Sigmoid colon (tissue), 7 donors: ENCODE data around the gene RAPGEF2. TPM values are rescaled to one million over a fixed set of nuclear protein-coding genes. Genes with fewer than 3 reads are reported as not detected.

ENCODE experiments used
- DNase-seq: peaks from one replicate; pipeline ENCODE4 v3.0.0-alpha.2; 2019
- H3K27ac ChIP-seq, 4 donors: fragments of 200-600 bp; sonication (generic); one replicate each; pipeline ENCODE4 v1.5.1; 2016 to 2019; ENCODE audit warnings: mild to moderate bottlenecking in 1 of 4
- H3K27me3 ChIP-seq, 3 donors: fragments of 200-600 bp; sonication (generic); one replicate each; pipeline ENCODE4 v1.5.1; 2019; ENCODE audit warnings: mild to moderate bottlenecking in 1 of 3
- H3K36me3 ChIP-seq, 4 donors: fragments of 200-600 bp; sonication (generic); one replicate each; pipeline ENCODE4 v1.5.1; 2016 to 2019
- H3K4me1 ChIP-seq, 4 donors: fragments of 200-600 bp; sonication (generic); one replicate each; pipeline ENCODE4 v1.5.1; 2017 to 2019
- H3K4me3 ChIP-seq, 4 donors: fragments of 200-600 bp; sonication (generic); one replicate each; pipeline ENCODE4 v1.5.1; 2017 to 2019; ENCODE audit warnings: mild to moderate bottlenecking in 2 of 4, moderate library complexity in 1 of 4
- H3K9me3 ChIP-seq, 4 donors: fragments of 200-600 bp in 3 of 4; sonication (generic) in 3 of 4; one replicate each; pipeline versions ENCODE4 v1.5.1 to v1.6.1; 2013 to 2019
- CTCF ChIP-seq, 4 experiments: fragments of 450-650 bp in 3 of 4; fragments of 200-600 bp in 1 of 4; IDR thresholded peaks; one replicate each; pipeline ENCODE4 v1.5.1; 2016 to 2019; ENCODE audit warnings: antibody characterized with exemption in 4 of 4, mild to moderate bottlenecking in 3 of 4, moderate library complexity in 2 of 4
- EP300 ChIP-seq, 4 donors: sonication (generic); formaldehyde crosslinking; IDR thresholded peaks; one replicate each; pipeline ENCODE4 v1.6.1; 2017; ENCODE audit warnings: antibody characterized with exemption in 4 of 4
- POLR2A ChIP-seq, 2 donors: fragments of 450-650 bp; IDR thresholded peaks; one replicate each; pipeline ENCODE4 v1.6.1; 2016; ENCODE audit warnings: antibody characterized with exemption in 2 of 2, mild to moderate bottlenecking in 2 of 2, moderate library complexity in 2 of 2
- POLR2AphosphoS5 ChIP-seq, 4 donors: sonication (generic); formaldehyde crosslinking; IDR thresholded peaks; one replicate each; pipeline ENCODE4 v1.6.1; 2017; ENCODE audit warnings: antibody characterized with exemption in 4 of 4
- WGBS, 2 donors: extraction: QIAGEN DNeasy Blood & Tissue Kit; methylation state at CpG; one replicate each; pipeline ENCODE4 v1.1.7; 2013; 5-methylcytosine and 5-hydroxymethylcytosine counted together
- intact Hi-C: fragments of 100-400 bp; cut with DNase I; formaldehyde crosslinking; loops from one replicate; pipeline ENCODE4 v1.15.1; 2023
- polyA plus RNA-seq, 3 donors: library from polyadenylated mRNA; stranded (reverse); fragments of 200-250 nt; gene quantifications; one replicate each; pipeline ENCODE4 v1.2.3, GENCODE V29; 2013
- total RNA-seq, 4 donors: library from RNA; depleted of rRNA; stranded (reverse); fragments of >200 nt; gene quantifications; one replicate each; pipeline ENCODE4 v1.1.0, GENCODE V29; 2016
- donor health status: healthy with polysubstance abuse.
- donor health status: Bipolar disorder and iron deficiency.
- donor health status: healthy.

Gene RAPGEF2
- total and polyA plus RNA-seq, 7 donors, result 7.8 to 63.1 (median 34.2) TPM

- peak overlapping the region in 1 of 4 donors; percentile 41 for H3K27ac ChIP-seq
- no peaks in the 10 kb centered on the region for H3K36me3 ChIP-seq
- H3K4me1 ChIP-seq, result peaks cover 0 to 23% (median 8%) of the 10 kb centered on the region in 4 donors
- no peaks in the 10 kb centered on the region for H3K9me3 ChIP-seq
- intact Hi-C loops, result no loop called here
- WGBS, 2 donors, result 95 to 96% methylated on average over 7 of the region's 7 CpGs
- no peak overlapping the region for H3K4me3 ChIP-seq
- H3K27me3 ChIP-seq, result no peaks in the 10 kb centered on the region
- TF ChIP-seq EP300 (IDR thresholded peaks at IDR 0.05) (peak in 1 of 4 donors; percentile 35), POLR2AphosphoS5 (IDR thresholded peaks at IDR 0.05) (no peak)
- DNase-seq, result no peak
These were observed 109.9 kb downstream of the RAPGEF2 start for GRCh38 chr4:159212675-159213293.

GRCh38 chr4:159216834-159217233 lies 114.0 kb downstream of the RAPGEF2 start:
- no peak for DNase-seq
- H3K4me1 ChIP-seq, result peaks cover 0 to 35% (median 15%) of the 10 kb centered on the region in 4 donors
- no peaks in the 10 kb centered on the region for H3K9me3 ChIP-seq
- H3K27ac ChIP-seq, result no peak overlapping the region
- TF ChIP-seq EP300 (IDR thresholded peaks at IDR 0.05) (no peak), CTCF (IDR thresholded peaks at IDR 0.05) (no peak), POLR2AphosphoS5 (IDR thresholded peaks at IDR 0.05) (no peak), POLR2A (IDR thresholded peaks at IDR 0.05) (no peak)
- WGBS, 2 donors, result 92 to 94% methylated on average over 5 of the region's 5 CpGs
- no peak overlapping the region for H3K4me3 ChIP-seq
- no peaks in the 10 kb centered on the region for H3K27me3 ChIP-seq
- intact Hi-C loops, result no loop called here
- no peaks in the 10 kb centered on the region for H3K36me3 ChIP-seq

- no peaks in the 10 kb centered on the region for H3K9me3 ChIP-seq
- H3K4me1 ChIP-seq, result peaks cover 0 to 32% (median 18%) of the 10 kb centered on the region in 4 donors
- H3K27me3 ChIP-seq, result no peaks in the 10 kb centered on the region
- no peak for DNase-seq
- TF ChIP-seq POLR2AphosphoS5 (IDR thresholded peaks at IDR 0.05) (no peak), POLR2A (IDR thresholded peaks at IDR 0.05) (no peak), EP300 (IDR thresholded peaks at IDR 0.05) (no peak), CTCF (IDR thresholded peaks at IDR 0.05) (no peak)
- no peak overlapping the region for H3K27ac ChIP-seq
- intact Hi-C loops, result no loop called here
- WGBS, 2 donors, result 99 to 100% methylated on average over 1 of the region's 1 CpG
- H3K4me3 ChIP-seq, result no peak overlapping the region
- H3K36me3 ChIP-seq, result no peaks in the 10 kb centered on the region
These were observed 117.0 kb downstream of the RAPGEF2 start for GRCh38 chr4:159219862-159220261.

- no peak overlapping the region for H3K27ac ChIP-seq
- WGBS, 2 donors, result 76 to 82% methylated on average over 5 of the region's 5 CpGs
- H3K9me3 ChIP-seq, result no peaks in the 10 kb centered on the region
- no peak for DNase-seq
- no peak overlapping the region for H3K4me3 ChIP-seq
- intact Hi-C loops, result no loop called here
- no peak for TF ChIP-seq POLR2AphosphoS5 (IDR thresholded peaks at IDR 0.05)
- no peak for TF ChIP-seq EP300 (IDR thresholded peaks at IDR 0.05)
- TF ChIP-seq POLR2A (IDR thresholded peaks at IDR 0.05), result no peak
- TF ChIP-seq CTCF (IDR thresholded peaks at IDR 0.05), result no peak
- no peaks in the 10 kb centered on the region for H3K36me3 ChIP-seq
- no peaks in the 10 kb centered on the region for H3K27me3 ChIP-seq
- peaks cover 0 to 32% (median 18%) of the 10 kb centered on the region in 4 donors for H3K4me1 ChIP-seq
These were observed 117.5 kb downstream of the RAPGEF2 start for GRCh38 chr4:159220353-159220752.

GRCh38 chr4:159221280-159221679 lies 118.4 kb downstream of the RAPGEF2 start:
- DNase-seq, result no peak
- no peak overlapping the region for H3K27ac ChIP-seq
- intact Hi-C loops, result no loop called here

More at GRCh38 chr4:159221280-159221679, 118.4 kb downstream of the RAPGEF2 start:
- H3K4me3 ChIP-seq, result no peak overlapping the region
- WGBS, 2 donors, result 95 to 97% methylated on average over 3 of the region's 3 CpGs
- no peak for TF ChIP-seq POLR2AphosphoS5 (IDR thresholded peaks at IDR 0.05)
- H3K4me1 ChIP-seq, result peaks cover 0 to 32% (median 18%) of the 10 kb centered on the region in 4 donors
- H3K9me3 ChIP-seq, result no peaks in the 10 kb centered on the region
- no peaks in the 10 kb centered on the region for H3K27me3 ChIP-seq
- no peaks in the 10 kb centered on the region for H3K36me3 ChIP-seq
